ENCODE measurements around the gene PTPN14.
A peak's percentile ranks its signal among the peaks of the same experiment; 100 is the strongest.

The PTPN14 gene

GRCh38 chr1:214454569-214455396 is 96.6 kb downstream of the PTPN14 start:
- DNase-seq (ENCODE audit: low read depth, low spot score): no peak

GRCh38 chr1:214453109-214453722 is 98.2 kb downstream of the PTPN14 start:
- no peak for DNase-seq (ENCODE audit: low read depth, low spot score)

- DNase-seq (ENCODE audit: low read depth, low spot score): no peak
Measured at GRCh38 chr1:214452152-214452784, 99.1 kb downstream of the PTPN14 start.

GRCh38 chr1:214451596-214451995 is 99.8 kb downstream of the PTPN14 start:
- DNase-seq (ENCODE audit: low read depth, low spot score): no peak

- DNase-seq (ENCODE audit: low read depth, low spot score): no peak
Measured at GRCh38 chr1:214449371-214449770, 102.0 kb downstream of the PTPN14 start.

GRCh38 chr1:214448536-214448935 is 102.9 kb downstream of the PTPN14 start:
- DNase-seq (ENCODE audit: low read depth, low spot score): no peak

GRCh38 chr1:214447557-214447871 is 103.9 kb downstream of the PTPN14 start:
- DNase-seq (ENCODE audit: low read depth, low spot score): no peak

GRCh38 chr1:214446772-214447556 is 104.4 kb downstream of the PTPN14 start:
- DNase-seq (ENCODE audit: low read depth, low spot score): peak; percentile 98

GRCh38 chr1:214445831-214446614 is 105.4 kb downstream of the PTPN14 start:
- no peak for DNase-seq (ENCODE audit: low read depth, low spot score)

GRCh38 chr1:214445199-214445598 is 106.2 kb downstream of the PTPN14 start:
- no peak for DNase-seq (ENCODE audit: low read depth, low spot score)

GRCh38 chr1:214444182-214444939 is 107.0 kb downstream of the PTPN14 start:
- DNase-seq (ENCODE audit: low read depth, low spot score): no peak

- no peak for DNase-seq (ENCODE audit: low read depth, low spot score)
Measured at GRCh38 chr1:214441119-214441518, 110.3 kb downstream of the PTPN14 start.

- DNase-seq (ENCODE audit: low read depth, low spot score): no peak
Measured at GRCh38 chr1:214440219-214440965, 111.0 kb downstream of the PTPN14 start.

GRCh38 chr1:214439352-214440119 is 111.9 kb downstream of the PTPN14 start:
- DNase-seq (ENCODE audit: low read depth, low spot score): no peak

- no peak for DNase-seq (ENCODE audit: low read depth, low spot score)
Measured at GRCh38 chr1:214438530-214438929, 112.9 kb downstream of the PTPN14 start.

- no peak for DNase-seq (ENCODE audit: low read depth, low spot score)
Measured at GRCh38 chr1:214438075-214438474, 113.3 kb downstream of the PTPN14 start.

- DNase-seq (ENCODE audit: low read depth, low spot score): no peak
Measured at GRCh38 chr1:214435867-214436266, 115.5 kb downstream of the PTPN14 start.

- no peak for DNase-seq (ENCODE audit: low read depth, low spot score)
Measured at GRCh38 chr1:214432245-214432644, 119.2 kb downstream of the PTPN14 start.

All from iPS DF 19.7 (cell line).